ENCODE results near the gene ZBTB20.

DNA sequence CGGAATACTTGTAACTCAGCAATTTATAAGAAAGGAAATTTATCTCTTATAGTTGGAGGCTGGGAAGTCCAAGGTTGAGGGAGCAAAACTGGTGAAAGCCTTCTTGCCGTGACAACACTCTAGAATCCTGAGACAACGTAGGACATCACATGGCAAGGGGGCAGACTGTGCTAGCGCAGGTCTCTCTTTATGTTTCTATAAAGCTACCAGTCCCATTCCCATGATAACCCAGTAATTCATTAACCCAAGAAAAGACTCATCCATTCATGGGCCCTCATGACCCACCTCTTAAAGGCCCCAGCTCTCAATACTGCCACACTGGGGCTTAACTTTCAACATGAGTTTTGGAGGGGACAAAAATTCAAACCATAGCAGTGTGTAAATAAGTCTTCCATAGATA is 260.2 kb downstream of the ZBTB20 start:
- TF ChIP-seq, protein P1, sequence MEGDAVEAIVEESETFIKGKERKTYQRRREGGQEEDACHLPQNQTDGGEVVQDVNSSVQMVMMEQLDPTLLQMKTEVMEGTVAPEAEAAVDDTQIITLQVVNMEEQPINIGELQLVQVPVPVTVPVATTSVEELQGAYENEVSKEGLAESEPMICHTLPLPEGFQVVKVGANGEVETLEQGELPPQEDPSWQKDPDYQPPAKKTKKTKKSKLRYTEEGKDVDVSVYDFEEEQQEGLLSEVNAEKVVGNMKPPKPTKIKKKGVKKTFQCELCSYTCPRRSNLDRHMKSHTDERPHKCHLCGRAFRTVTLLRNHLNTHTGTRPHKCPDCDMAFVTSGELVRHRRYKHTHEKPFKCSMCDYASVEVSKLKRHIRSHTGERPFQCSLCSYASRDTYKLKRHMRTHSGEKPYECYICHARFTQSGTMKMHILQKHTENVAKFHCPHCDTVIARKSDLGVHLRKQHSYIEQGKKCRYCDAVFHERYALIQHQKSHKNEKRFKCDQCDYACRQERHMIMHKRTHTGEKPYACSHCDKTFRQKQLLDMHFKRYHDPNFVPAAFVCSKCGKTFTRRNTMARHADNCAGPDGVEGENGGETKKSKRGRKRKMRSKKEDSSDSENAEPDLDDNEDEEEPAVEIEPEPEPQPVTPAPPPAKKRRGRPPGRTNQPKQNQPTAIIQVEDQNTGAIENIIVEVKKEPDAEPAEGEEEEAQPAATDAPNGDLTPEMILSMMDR (IDR thresholded peaks at IDR 0.05), result no peak
- TF ChIP-seq POLR2AphosphoS5 (IDR thresholded peaks at IDR 0.05) (no peak), POLR2A (IDR thresholded peaks at IDR 0.05) (no peak)
